HepG2 (cell line): ENCODE data around the gene CIBAR2. TPM values are rescaled to one million over a fixed set of nuclear protein-coding genes. Genes with fewer than 3 reads are reported as not detected.
A peak's percentile ranks its signal among the peaks of the same experiment; 100 is the strongest.

Source experiments
- BRCA1 ChIP-seq: sonication (generic); formaldehyde crosslinking; IDR thresholded peaks from 2 replicates; pipeline ENCODE4 v1.4.0; 2020; ENCODE audit warnings: missing genetic modification reagents
- FOXM1 ChIP-seq: sonication (generic); formaldehyde crosslinking; IDR thresholded peaks from 2 replicates; pipeline ENCODE4 v1.5.0; 2020; ENCODE audit warnings: missing genetic modification reagents
- GMEB2 ChIP-seq: IDR thresholded peaks from 2 replicates; pipeline ENCODE4 v1.6.1; 2016; ENCODE audit warnings: missing biosample characterization, missing genetic modification reagents, low read depth
- GPBP1L1 ChIP-seq: sonication (generic); formaldehyde crosslinking; IDR thresholded peaks from 2 replicates; pipeline ENCODE4 v1.5.0; 2020; ENCODE audit warnings: mild to moderate bottlenecking, missing genetic modification reagents
- HDAC6 ChIP-seq: fragments of 200-600 bp; sonication (generic); IDR thresholded peaks from 2 replicates; pipeline ENCODE4 v1.7.0; 2017; ENCODE audit warnings: mild to moderate bottlenecking, antibody characterized with exemption, low read length, low read depth
- KAT7 ChIP-seq: IDR thresholded peaks from 2 replicates; pipeline ENCODE4 v1.6.1; 2018; ENCODE audit warnings: borderline replicate concordance, missing compliant biosample characterization
- KLF15 ChIP-seq: sonication (generic); formaldehyde crosslinking; IDR thresholded peaks from 2 replicates; pipeline ENCODE4 v1.8.1; 2023; ENCODE audit warnings: borderline replicate concordance, mild to moderate bottlenecking, inconsistent platforms, missing genetic modification reagents, mixed read lengths
- MIER3 ChIP-seq: IDR thresholded peaks from 2 replicates; pipeline ENCODE4 v1.6.1; 2016; ENCODE audit warnings: missing compliant biosample characterization, borderline replicate concordance
- MLLT10 ChIP-seq: sonication (generic); formaldehyde crosslinking; IDR thresholded peaks from 2 replicates; pipeline ENCODE4 v1.4.0; 2020; ENCODE audit warnings: missing genetic modification reagents
- NFYC ChIP-seq: IDR thresholded peaks from 2 replicates; pipeline ENCODE4 v1.6.1; 2016; ENCODE audit warnings: missing genetic modification reagents, missing compliant biosample characterization
- TCF7L2 ChIP-seq: IDR thresholded peaks from 2 replicates; pipeline ENCODE4 v1.6.1; 2011; ENCODE audit warnings: mild to moderate bottlenecking, low read depth, low read length, moderate library complexity
- ZNF160 ChIP-seq: sonication (generic); formaldehyde crosslinking; IDR thresholded peaks from 2 replicates; pipeline ENCODE4 v1.8.0; 2022; ENCODE audit warnings: mild to moderate bottlenecking, inconsistent platforms, missing genetic modification reagents
- ZNF18 ChIP-seq: sonication (generic); formaldehyde crosslinking; IDR thresholded peaks from 2 replicates; pipeline ENCODE4 v1.8.0; 2022; ENCODE audit warnings: mild to moderate bottlenecking, missing genetic modification reagents; ENCODE audit not compliant: insufficient replicate concordance
- ZNF501 ChIP-seq: sonication (generic); formaldehyde crosslinking; IDR thresholded peaks from 2 replicates; pipeline ENCODE4 v1.5.1; 2020; ENCODE audit warnings: mild to moderate bottlenecking, moderate library complexity, missing genetic modification reagents
- ZNF503 ChIP-seq: sonication (generic); formaldehyde crosslinking; IDR thresholded peaks from 2 replicates; pipeline ENCODE4 v1.4.0; 2020; ENCODE audit warnings: missing genetic modification reagents
- ZSCAN9 ChIP-seq: IDR thresholded peaks from 2 replicates; pipeline ENCODE4 v1.6.1; 2016; ENCODE audit warnings: borderline replicate concordance
- polyA plus RNA-seq, 8 experiments: library from polyadenylated mRNA; depleted of rRNA in 3 of 8; stranded (reverse) in 7 of 8; unstranded in 1 of 8; fragments of >200 nt; fragmentation: Illumina TruSeq in 4 of 8; extraction: Trizol in 4 of 8; gene quantifications; 2 replicates each; pipeline versions ENCODE4 v1.2.1 to v1.2.3, GENCODE V29; 2011 to 2016; ENCODE audit warnings: low read depth in 4 of 8, missing spikeins in 1 of 8, mixed read lengths in 1 of 8; ENCODE audit not compliant: insufficient read depth in 1 of 8
- total RNA-seq, 5 experiments: library from RNA; depleted of rRNA; stranded (reverse); fragments of >200 nt; fragmentation: Illumina TruSeq; extraction: Trizol; gene quantifications; 2 replicates each; pipeline ENCODE4 v1.2.3, GENCODE V29; 2016; ENCODE audit warnings: low read depth in 1 of 5
- TF ChIP-seq, protein P1 (sequence below): sonication (generic); formaldehyde crosslinking; IDR thresholded peaks from 2 replicates; pipeline ENCODE4 v1.5.1; 2020; ENCODE audit warnings: mild to moderate bottlenecking, missing genetic modification reagents, moderate library complexity
- TF ChIP-seq, protein P2 (sequence below): IDR thresholded peaks from 2 replicates; pipeline ENCODE4 v1.6.1; 2016; ENCODE audit warnings: missing genetic modification reagents, missing compliant biosample characterization

Gene CIBAR2
- total and polyA plus RNA-seq, 2 of the 13 experiments (the other 11 are each of a cell fraction or from before 2014, with no cell fraction given), result not detected

DNA sequence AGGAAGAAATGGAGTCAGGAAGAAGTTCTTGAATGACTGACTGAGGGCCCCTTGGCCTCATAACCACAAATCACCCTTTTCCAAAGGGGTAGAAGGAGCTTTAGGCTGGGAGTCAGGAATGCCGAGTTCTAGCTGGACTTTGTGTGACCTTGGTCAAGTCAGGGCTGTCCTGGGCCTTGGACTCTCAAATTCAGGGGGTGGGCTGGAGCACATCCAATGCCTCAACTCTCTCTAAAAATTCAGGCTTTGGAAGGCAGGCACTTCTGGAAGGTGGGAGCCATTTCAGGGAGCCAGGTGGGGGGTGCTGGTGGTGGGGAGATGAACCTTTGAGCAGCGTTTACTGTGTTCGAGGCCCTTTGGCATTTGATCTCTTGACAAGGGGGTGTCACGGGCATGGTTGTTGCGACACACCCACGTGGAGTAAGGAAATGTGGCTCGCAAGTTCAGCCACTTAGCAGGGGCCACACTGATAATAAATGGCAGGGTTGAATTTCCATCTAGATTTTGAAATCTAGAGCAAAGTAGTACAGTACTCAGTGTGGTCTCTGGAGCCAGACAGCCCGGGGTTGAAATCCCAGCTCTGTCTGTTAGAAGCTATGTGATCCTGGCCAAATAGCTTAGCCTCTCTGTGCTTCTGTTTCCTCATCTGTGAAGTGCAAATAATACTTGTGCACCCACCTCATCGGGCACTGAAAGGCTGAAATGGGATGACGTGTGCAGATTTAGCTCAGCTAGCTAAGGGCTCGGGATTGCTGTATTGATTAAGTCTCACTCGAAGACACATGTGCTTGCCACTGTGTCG is 47.1 kb upstream of the CIBAR2 start (continued):
- TF ChIP-seq KAT7 (CRISPR knock-in tag) (no peak), GMEB2 (CRISPR knock-in tag) (no peak), MLLT10 (CRISPR knock-in tag) (no peak), TCF7L2 (no peak), GPBP1L1 (CRISPR knock-in tag) (no peak), NFYC (CRISPR knock-in tag) (no peak), ZNF18 (CRISPR knock-in tag) (peak; percentile 87), ZNF160 (no peak), FOXM1 (no peak), KLF15 (CRISPR knock-in tag) (no peak), HDAC6 (no peak), MIER3 (CRISPR knock-in tag) (peak; percentile 48; the same call in 1 of the 2 replicates), ZSCAN9 (CRISPR knock-in tag) (peak; percentile 26; the same call in 1 of the 2 replicates), ZNF501 (peak; percentile 54), ZNF503 (CRISPR knock-in tag) (peak; percentile 22; the same call in 1 of the 2 replicates), BRCA1 (CRISPR knock-in tag) (no peak)
- TF ChIP-seq, protein P1, sequence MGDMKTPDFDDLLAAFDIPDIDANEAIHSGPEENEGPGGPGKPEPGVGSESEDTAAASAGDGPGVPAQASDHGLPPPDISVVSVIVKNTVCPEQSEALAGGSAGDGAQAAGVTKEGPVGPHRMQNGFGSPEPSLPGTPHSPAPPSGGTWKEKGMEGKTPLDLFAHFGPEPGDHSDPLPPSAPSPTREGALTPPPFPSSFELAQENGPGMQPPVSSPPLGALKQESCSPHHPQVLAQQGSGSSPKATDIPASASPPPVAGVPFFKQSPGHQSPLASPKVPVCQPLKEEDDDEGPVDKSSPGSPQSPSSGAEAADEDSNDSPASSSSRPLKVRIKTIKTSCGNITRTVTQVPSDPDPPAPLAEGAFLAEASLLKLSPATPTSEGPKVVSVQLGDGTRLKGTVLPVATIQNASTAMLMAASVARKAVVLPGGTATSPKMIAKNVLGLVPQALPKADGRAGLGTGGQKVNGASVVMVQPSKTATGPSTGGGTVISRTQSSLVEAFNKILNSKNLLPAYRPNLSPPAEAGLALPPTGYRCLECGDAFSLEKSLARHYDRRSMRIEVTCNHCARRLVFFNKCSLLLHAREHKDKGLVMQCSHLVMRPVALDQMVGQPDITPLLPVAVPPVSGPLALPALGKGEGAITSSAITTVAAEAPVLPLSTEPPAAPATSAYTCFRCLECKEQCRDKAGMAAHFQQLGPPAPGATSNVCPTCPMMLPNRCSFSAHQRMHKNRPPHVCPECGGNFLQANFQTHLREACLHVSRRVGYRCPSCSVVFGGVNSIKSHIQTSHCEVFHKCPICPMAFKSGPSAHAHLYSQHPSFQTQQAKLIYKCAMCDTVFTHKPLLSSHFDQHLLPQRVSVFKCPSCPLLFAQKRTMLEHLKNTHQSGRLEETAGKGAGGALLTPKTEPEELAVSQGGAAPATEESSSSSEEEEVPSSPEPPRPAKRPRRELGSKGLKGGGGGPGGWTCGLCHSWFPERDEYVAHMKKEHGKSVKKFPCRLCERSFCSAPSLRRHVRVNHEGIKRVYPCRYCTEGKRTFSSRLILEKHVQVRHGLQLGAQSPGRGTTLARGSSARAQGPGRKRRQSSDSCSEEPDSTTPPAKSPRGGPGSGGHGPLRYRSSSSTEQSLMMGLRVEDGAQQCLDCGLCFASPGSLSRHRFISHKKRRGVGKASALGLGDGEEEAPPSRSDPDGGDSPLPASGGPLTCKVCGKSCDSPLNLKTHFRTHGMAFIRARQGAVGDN, result peak; percentile 64
- TF ChIP-seq, protein P2, sequence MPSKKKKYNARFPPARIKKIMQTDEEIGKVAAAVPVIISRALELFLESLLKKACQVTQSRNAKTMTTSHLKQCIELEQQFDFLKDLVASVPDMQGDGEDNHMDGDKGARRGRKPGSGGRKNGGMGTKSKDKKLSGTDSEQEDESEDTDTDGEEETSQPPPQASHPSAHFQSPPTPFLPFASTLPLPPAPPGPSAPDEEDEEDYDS (CRISPR knock-in tag), result 0 out of 2 replicates have a peak, but pooled peaks have one; percentile 4
